HEK293T (cell line): Measurements from ENCODE around the gene CMTM6.
"Not testable (repeated sequence)": the region's sequence is repeated elsewhere in the genome, so short reads cannot be mapped to it uniquely, and the experiment has no call there.

ENCODE experiments used
- CTCF ChIA-PET: fragments of 350-600 bp; formaldehyde crosslinking; extraction: SDS; loops from one replicate; lab custom pipeline; 2021; ENCODE audit warnings: antibody characterized with exemption, inconsistent platforms; lab: Yijun Ruan, JAX
- POLR2A ChIA-PET: fragments of 350-600 bp; formaldehyde crosslinking; extraction: SDS; loops from one replicate; lab custom pipeline; 2020; ENCODE audit warnings: antibody characterized with exemption, inconsistent platforms; lab: Yijun Ruan, JAX
- DNase-seq: peaks from one replicate; pipeline ENCODE4 v3.0.0; 2012; ENCODE audit warnings: mixed read lengths; ENCODE audit errors: extremely low spot score
- ARNT ChIP-seq: fragments of 450-650 bp; IDR thresholded peaks from 2 replicates; pipeline ENCODE4 v1.6.1; 2017; ENCODE audit warnings: mild to moderate bottlenecking
- BHLHE40 ChIP-seq: fragments of 450-650 bp; IDR thresholded peaks from 2 replicates; pipeline ENCODE4 v1.6.1; 2016; ENCODE audit warnings: mild to moderate bottlenecking, moderate library complexity, borderline replicate concordance
- CTBP1 ChIP-seq: fragments of 450-650 bp; IDR thresholded peaks from 2 replicates; pipeline ENCODE4 v1.6.1; 2016; ENCODE audit warnings: borderline replicate concordance
- ELF4 ChIP-seq: fragments of 450-650 bp; IDR thresholded peaks from 2 replicates; pipeline ENCODE4 v1.6.1; 2017; ENCODE audit warnings: antibody characterized with exemption
- FOXA1 ChIP-seq: fragments of 450-650 bp; IDR thresholded peaks from 2 replicates; pipeline ENCODE4 v1.6.1; 2016; ENCODE audit warnings: mild to moderate bottlenecking
- FOXK2 ChIP-seq: fragments of 450-650 bp; IDR thresholded peaks from 2 replicates; pipeline ENCODE4 v1.6.1; 2016; ENCODE audit warnings: mild to moderate bottlenecking
- FOXM1 ChIP-seq: fragments of 450-650 bp; IDR thresholded peaks from 2 replicates; pipeline ENCODE4 v1.6.1; 2017; ENCODE audit warnings: mild to moderate bottlenecking, borderline replicate concordance
- HDGF ChIP-seq: fragments of 450-650 bp; IDR thresholded peaks from 2 replicates; pipeline ENCODE4 v1.6.1; 2017; ENCODE audit warnings: antibody characterized with exemption, borderline replicate concordance
- L3MBTL2 ChIP-seq: fragments of 450-650 bp; conservative IDR thresholded peaks from 2 replicates; pipeline ENCODE4 v1.6.1; 2016; ENCODE audit warnings: mild to moderate bottlenecking
- LEF1 ChIP-seq: fragments of 450-650 bp; IDR thresholded peaks from 2 replicates; pipeline ENCODE4 v1.6.1; 2017; ENCODE audit warnings: mild to moderate bottlenecking, borderline replicate concordance
- NFRKB ChIP-seq: fragments of 450-650 bp; IDR thresholded peaks from 2 replicates; pipeline ENCODE4 v1.6.1; 2016; ENCODE audit warnings: mild to moderate bottlenecking, moderate library complexity
- SP1 ChIP-seq: fragments of 450-650 bp; IDR thresholded peaks from 2 replicates; pipeline ENCODE4 v1.6.1; 2017
- SUZ12 ChIP-seq: fragments of 450-650 bp; IDR thresholded peaks from 2 replicates; pipeline ENCODE4 v1.6.1; 2016; ENCODE audit warnings: mild to moderate bottlenecking
- TARDBP ChIP-seq: fragments of 450-650 bp; IDR thresholded peaks from 2 replicates; pipeline ENCODE4 v1.6.1; 2016
- ZNF384 ChIP-seq: fragments of 450-650 bp; IDR thresholded peaks from 2 replicates; pipeline ENCODE4 v1.6.1; 2016
- TF ChIP-seq, protein P1 (sequence below): fragments of 450-650 bp; IDR thresholded peaks from 2 replicates; pipeline ENCODE4 v1.6.1; 2016

The CMTM6 gene

GRCh38 chr3:32483772-32484171, 18.9 kb downstream of the CMTM6 start:
- POLR2A ChIA-PET = no interaction called here
- no peak for TF ChIP-seq ZNF384
- TF ChIP-seq TARDBP = no peak
- TF ChIP-seq SP1 = no peak
- no peak for TF ChIP-seq HDGF
- TF ChIP-seq L3MBTL2 = no peak
- TF ChIP-seq LEF1 = no peak
- TF ChIP-seq ARNT = no peak
- TF ChIP-seq FOXM1 = no peak
- TF ChIP-seq, protein P1, sequence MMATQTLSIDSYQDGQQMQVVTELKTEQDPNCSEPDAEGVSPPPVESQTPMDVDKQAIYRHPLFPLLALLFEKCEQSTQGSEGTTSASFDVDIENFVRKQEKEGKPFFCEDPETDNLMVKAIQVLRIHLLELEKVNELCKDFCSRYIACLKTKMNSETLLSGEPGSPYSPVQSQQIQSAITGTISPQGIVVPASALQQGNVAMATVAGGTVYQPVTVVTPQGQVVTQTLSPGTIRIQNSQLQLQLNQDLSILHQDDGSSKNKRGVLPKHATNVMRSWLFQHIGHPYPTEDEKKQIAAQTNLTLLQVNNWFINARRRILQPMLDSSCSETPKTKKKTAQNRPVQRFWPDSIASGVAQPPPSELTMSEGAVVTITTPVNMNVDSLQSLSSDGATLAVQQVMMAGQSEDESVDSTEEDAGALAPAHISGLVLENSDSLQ = no peak
- no peak for TF ChIP-seq FOXA1
- TF ChIP-seq NFRKB = no peak
- TF ChIP-seq FOXK2 = no peak
- no peak for TF ChIP-seq CTBP1
- TF ChIP-seq BHLHE40 = no peak
- no peak for TF ChIP-seq SUZ12
- TF ChIP-seq ELF4 = no peak
- CTCF ChIA-PET = interaction anchor here (0.6 to 1.0 kb wide), 2 partner anchors 14 to 16 kb away, joined by 3 to 4 read pairs; no protein-coding TSS in a partner anchor
- DNase-seq = no peak

DNA sequence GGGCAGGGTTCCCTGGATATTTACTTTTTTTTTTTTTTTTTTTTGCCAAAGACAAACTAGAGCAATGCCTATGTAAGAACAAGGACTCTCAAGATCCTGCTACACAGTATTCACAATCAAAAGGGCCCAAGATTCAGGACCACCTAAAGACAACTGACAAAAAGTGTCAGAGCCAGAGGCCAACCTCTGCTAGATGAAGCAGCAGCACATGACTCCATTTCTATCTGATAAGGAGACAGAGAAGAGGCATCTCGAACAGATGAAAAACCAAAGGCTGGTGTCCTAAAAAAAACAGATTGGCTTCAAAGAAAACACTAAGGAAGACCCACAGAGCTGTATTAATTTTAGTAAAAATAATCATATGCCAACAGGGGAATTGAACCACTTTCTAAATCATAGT, 20.0 kb downstream of the CMTM6 start:
- ChIA-PET CTCF (no interaction called here), POLR2A (no interaction called here)
- no peak for DNase-seq
- TF ChIP-seq SP1 (no peak), FOXK2 (no peak), SUZ12 (no peak), ZNF384 (no peak), ELF4 (no peak), ARNT (no peak)
- TF ChIP-seq, protein P1 = no peak

DNA sequence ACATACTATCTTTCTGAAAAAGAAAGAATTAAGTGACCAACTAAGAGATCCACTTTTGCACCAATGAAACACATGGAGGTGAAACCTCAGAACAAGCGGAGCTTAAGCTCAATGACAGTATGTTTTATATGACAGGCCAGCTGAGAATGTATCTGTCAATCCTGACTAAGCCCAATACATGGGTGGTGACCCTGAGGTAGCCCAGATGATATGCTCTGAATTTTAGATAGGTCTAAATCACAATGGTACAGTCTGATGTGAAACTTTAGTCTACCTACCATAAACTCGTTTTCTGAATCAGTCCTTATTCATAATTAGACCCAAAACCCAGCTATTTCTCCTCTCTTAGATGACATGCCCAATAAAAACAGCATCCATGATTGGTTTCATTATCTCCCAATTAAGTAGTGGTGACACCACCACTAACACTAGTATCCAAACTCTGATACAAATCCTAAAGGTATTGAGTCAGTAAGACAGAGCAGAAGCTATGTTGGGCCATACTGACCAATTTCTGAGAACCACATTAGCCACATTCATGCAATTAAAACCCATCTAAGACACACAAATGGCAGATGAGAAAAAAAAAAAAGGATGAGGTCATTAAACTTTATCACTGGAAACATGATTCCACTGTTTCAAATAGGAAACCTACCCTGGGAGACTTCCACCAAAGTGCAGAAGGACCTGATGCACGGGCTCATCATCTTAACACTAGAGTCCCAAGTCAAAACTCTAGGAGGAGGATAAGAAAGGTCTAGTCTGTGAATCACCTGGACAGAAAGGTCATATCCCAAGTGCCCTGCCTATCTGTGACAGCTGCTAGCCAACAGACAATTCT, 20.6 kb downstream of the CMTM6 start:
- TF ChIP-seq SP1 (no peak), BHLHE40 (no peak), FOXM1 (no peak), LEF1 (no peak), HDGF (no peak), L3MBTL2 (no peak), CTBP1 (no peak), SUZ12 (no peak), FOXA1 (no peak), TARDBP (no peak), NFRKB (no peak)
- TF ChIP-seq, protein P1 = no peak
- ChIA-PET CTCF (interaction anchor here (1.1 kb wide), 1 partner anchor 14 kb away, joined by 3 read pairs; no protein-coding TSS in a partner anchor), POLR2A (no interaction called here)
- DNase-seq = no peak

- POLR2A ChIA-PET = no interaction called here
- CTCF ChIA-PET = no interaction called here
Observed at GRCh38 chr3:32480604-32481003, 22.0 kb downstream of the CMTM6 start.

GRCh38 chr3:32474201-32474600, 28.5 kb downstream of the CMTM6 start:
- DNase-seq = no peak
- CTCF ChIA-PET = no interaction called here
- POLR2A ChIA-PET = no interaction called here
- TF ChIP-seq ZNF384 (no peak), FOXM1 (no peak), FOXK2 (no peak), HDGF (no peak), FOXA1 (no peak), LEF1 (no peak), ARNT (no peak), CTBP1 (no peak), TARDBP (no peak), ELF4 (no peak), SUZ12 (no peak), BHLHE40 (no peak), L3MBTL2 (no peak), NFRKB (no peak)
- TF ChIP-seq, protein P1 = no peak

More at GRCh38 chr3:32480604-32481003, 22.0 kb downstream of the CMTM6 start:
- TF ChIP-seq, protein P1 = no peak
- no peak for TF ChIP-seq CTBP1
- no peak for TF ChIP-seq ELF4
- TF ChIP-seq TARDBP = no peak
- no peak for TF ChIP-seq ARNT
- TF ChIP-seq SP1 = no peak
- TF ChIP-seq BHLHE40 = no peak
- no peak for TF ChIP-seq FOXK2
- TF ChIP-seq FOXA1 = no peak
- TF ChIP-seq FOXM1 = no peak
- no peak for TF ChIP-seq LEF1
- no peak for TF ChIP-seq HDGF
- TF ChIP-seq L3MBTL2 = no peak
- no peak for DNase-seq

GRCh38 chr3:32472151-32472550, 30.5 kb downstream of the CMTM6 start:
- DNase-seq, POLR2A ChIA-PET, CTCF ChIA-PET: not testable (repeated sequence)
